Sigmoid colon (tissue), 4 donors: Measurements from ENCODE around the gene KIAA0586.

Experiments used
- CTCF ChIP-seq, 4 experiments: fragments of 450-650 bp in 3 of 4; fragments of 200-600 bp in 1 of 4; IDR thresholded peaks; one replicate each; pipeline ENCODE4 v1.5.1; 2016 to 2019; ENCODE audit warnings: antibody characterized with exemption in 4 of 4, mild to moderate bottlenecking in 3 of 4, moderate library complexity in 2 of 4
- EP300 ChIP-seq, 4 donors: sonication (generic); formaldehyde crosslinking; IDR thresholded peaks; one replicate each; pipeline ENCODE4 v1.6.1; 2017; ENCODE audit warnings: antibody characterized with exemption in 4 of 4
- POLR2A ChIP-seq, 2 donors: fragments of 450-650 bp; IDR thresholded peaks; one replicate each; pipeline ENCODE4 v1.6.1; 2016; ENCODE audit warnings: antibody characterized with exemption in 2 of 2, mild to moderate bottlenecking in 2 of 2, moderate library complexity in 2 of 2
- POLR2AphosphoS5 ChIP-seq, 4 donors: sonication (generic); formaldehyde crosslinking; IDR thresholded peaks; one replicate each; pipeline ENCODE4 v1.6.1; 2017; ENCODE audit warnings: antibody characterized with exemption in 4 of 4

GRCh38 chr14:58597041-58597440 is 169.5 kb downstream of the KIAA0586 start:
- no peak for TF ChIP-seq POLR2AphosphoS5 (IDR thresholded peaks at IDR 0.05)
- no peak for TF ChIP-seq CTCF (IDR thresholded peaks at IDR 0.05)
- TF ChIP-seq EP300 (IDR thresholded peaks at IDR 0.05): no peak
- no peak for TF ChIP-seq POLR2A (IDR thresholded peaks at IDR 0.05)
